ENCODE results near the gene ZG16B. TPM values are rescaled to one million over a fixed set of nuclear protein-coding genes. Genes with fewer than 3 reads are reported as not detected.

ZG16B gene
- total RNA-seq, 1 donor from 2014 or later = not detected

- DNase-seq (ENCODE audit: low read depth in 2 of 2) = no peak
These were observed 25.4 kb upstream of the ZG16B start for GRCh38 chr16:2804728-2805127.

GRCh38 chr16:2806286-2806685 is 23.8 kb upstream of the ZG16B start:
- DNase-seq (ENCODE audit: low read depth in 2 of 2) = no peak

- no peak for DNase-seq (ENCODE audit: low read depth in 2 of 2)
These were observed 21.9 kb upstream of the ZG16B start for GRCh38 chr16:2808181-2808580.

- DNase-seq (ENCODE audit: low read depth in 2 of 2) = no peak
These were observed 20.8 kb upstream of the ZG16B start for GRCh38 chr16:2809149-2809760.

GRCh38 chr16:2810651-2811050 is 19.5 kb upstream of the ZG16B start:
- DNase-seq (ENCODE audit: low read depth in 2 of 2) = no peak

- DNase-seq (ENCODE audit: low read depth in 2 of 2) = no peak
These were observed 18.2 kb upstream of the ZG16B start for GRCh38 chr16:2811703-2812471.

GRCh38 chr16:2813771-2814221 is 16.3 kb upstream of the ZG16B start:
- DNase-seq (ENCODE audit: low read depth in 2 of 2) = no peak

- no peak for DNase-seq (ENCODE audit: low read depth in 2 of 2)
These were observed 15.4 kb upstream of the ZG16B start for GRCh38 chr16:2814551-2815298.

GRCh38 chr16:2815299-2815771 is 14.8 kb upstream of the ZG16B start:
- no peak for DNase-seq (ENCODE audit: low read depth in 2 of 2)

GRCh38 chr16:2816751-2817339 is 13.3 kb upstream of the ZG16B start, which contains the start of gene PRSS21:
PRSS21 (plus strand) TSS chr16:2817237; CDS start chr16:2817269, 32 bp downstream.
- no peak for DNase-seq (ENCODE audit: low read depth in 2 of 2)

- DNase-seq (ENCODE audit: low read depth in 2 of 2) = no peak
These were observed 12.5 kb upstream of the ZG16B start for GRCh38 chr16:2817340-2818271.

GRCh38 chr16:2818272-2818876 is 11.7 kb upstream of the ZG16B start:
- no peak for DNase-seq (ENCODE audit: low read depth in 2 of 2)

- DNase-seq (ENCODE audit: low read depth in 2 of 2) = no peak
These were observed 10.7 kb upstream of the ZG16B start for GRCh38 chr16:2819179-2819938.

GRCh38 chr16:2819939-2820835 is 9.9 kb upstream of the ZG16B start:
- DNase-seq (ENCODE audit: low read depth in 2 of 2) = no peak

GRCh38 chr16:2820836-2821486 is 9.1 kb upstream of the ZG16B start:
- no peak for DNase-seq (ENCODE audit: low read depth in 2 of 2)

GRCh38 chr16:2821487-2822157 is 8.5 kb upstream of the ZG16B start:
- DNase-seq (ENCODE audit: low read depth in 2 of 2) = no peak

- DNase-seq (ENCODE audit: low read depth in 2 of 2) = no peak
These were observed 8.0 kb upstream of the ZG16B start for GRCh38 chr16:2822158-2822495.

All from lung microvascular endothelial cell (primary cell).